GM12875 (cell line): ENCODE data around the gene SMARCA4.

Experiments
- H3K4me3 ChIP-seq: one replicate; pipeline ENCODE4 v1.5.1; 2011; ENCODE audit warnings: low read depth, low read length, control low read depth
- CTCF ChIP-seq: IDR thresholded peaks from 2 replicates; pipeline ENCODE4 v1.5.1; 2011; ENCODE audit warnings: low read depth, mild to moderate bottlenecking, control low read depth, inconsistent platforms, low read length, moderate library complexity, borderline replicate concordance; ENCODE audit not compliant: insufficient read depth

The SMARCA4 gene

GRCh38 chr19:11025997-11026396 is 65.2 kb downstream of the SMARCA4 start:
- no peak for TF ChIP-seq CTCF

GRCh38 chr19:11027381-11027780 is 66.6 kb downstream of the SMARCA4 start:
- TF ChIP-seq CTCF = no peak
- no peak overlapping the region for H3K4me3 ChIP-seq

More at GRCh38 chr19:11025997-11026396, 65.2 kb downstream of the SMARCA4 start:
- no peak overlapping the region for H3K4me3 ChIP-seq

DNA sequence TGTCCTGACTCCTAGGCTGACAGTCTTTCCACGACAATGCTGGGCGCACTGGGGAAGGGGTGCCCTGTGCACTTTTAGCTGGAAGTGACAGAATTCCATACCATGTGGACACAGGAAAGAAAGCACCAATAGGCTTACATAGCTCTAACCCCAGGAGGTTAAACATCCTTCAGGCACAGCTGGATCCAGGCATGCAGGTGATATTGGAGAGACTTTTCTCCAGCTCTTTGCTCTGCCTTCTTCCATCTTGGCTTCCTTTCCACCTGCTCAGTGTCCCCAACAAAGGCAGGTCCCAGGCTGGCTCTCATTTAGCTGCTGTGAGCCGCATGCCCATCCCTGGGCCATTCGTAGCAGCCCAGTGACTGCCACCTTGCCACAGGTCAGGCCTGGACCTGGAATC is 67.3 kb downstream of the SMARCA4 start:
- TF ChIP-seq CTCF = no peak
- no peak overlapping the region for H3K4me3 ChIP-seq

DNA sequence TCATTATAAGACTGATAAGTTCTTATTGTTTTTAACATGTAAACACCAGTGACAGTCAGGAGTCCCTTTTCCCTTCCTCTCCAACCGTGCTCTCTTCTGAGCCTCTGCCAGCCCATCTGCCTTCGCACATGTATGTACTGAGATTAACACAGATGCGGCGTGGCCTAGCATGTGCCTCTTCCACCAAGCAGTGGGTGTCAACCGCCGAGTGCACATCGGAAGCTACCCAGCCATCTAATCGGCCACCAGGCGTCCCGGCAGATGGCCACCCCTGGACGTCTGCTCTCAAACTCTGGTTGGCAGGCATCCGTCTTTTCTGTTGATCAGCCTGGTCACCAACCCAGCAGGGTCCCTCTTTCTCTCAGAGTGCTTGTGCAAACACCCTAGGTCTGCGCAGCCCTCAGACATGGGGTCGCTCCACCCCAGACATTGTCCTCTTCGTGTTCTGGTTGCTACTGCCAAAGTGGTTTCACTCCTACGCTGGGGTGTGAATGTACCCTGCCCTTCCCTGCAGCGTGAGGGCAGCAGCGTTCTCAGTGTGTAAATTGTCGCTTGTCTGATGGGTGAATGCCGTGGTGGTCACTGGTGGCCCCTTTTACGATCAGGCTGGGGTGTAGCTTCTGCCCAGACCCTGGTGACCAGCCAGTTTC is 70.7 kb downstream of the SMARCA4 start:
- TF ChIP-seq CTCF = no peak
- H3K4me3 ChIP-seq = no peak overlapping the region

- H3K4me3 ChIP-seq = no peak overlapping the region
- no peak for TF ChIP-seq CTCF
Measured at GRCh38 chr19:11033251-11033650, 72.4 kb downstream of the SMARCA4 start.

- H3K4me3 ChIP-seq = no peak overlapping the region
- no peak for TF ChIP-seq CTCF
Measured at GRCh38 chr19:11033763-11034162, 72.9 kb downstream of the SMARCA4 start.

- TF ChIP-seq CTCF = no peak
- no peak overlapping the region for H3K4me3 ChIP-seq
Measured at GRCh38 chr19:11034449-11035213, 73.8 kb downstream of the SMARCA4 start.
